GM23338 (cell line): ENCODE data around the gene CCDC137. TPM values are rescaled to one million over a fixed set of nuclear protein-coding genes. Genes with fewer than 3 reads are reported as not detected.

Source experiments
- ATAC-seq: fragments of 200-7000 bp; cut with Tn5 transposase; 3 replicates; pipeline ENCODE4 v1.9.1; 2020
- DNase-seq: peaks from one replicate; pipeline ENCODE4 v3.0.0-alpha.2; 2015; ENCODE audit warnings: low spot score
- H2AFZ ChIP-seq: fragments of 200-600 bp; sonication (generic); 2 replicates; pipeline ENCODE4 v1.8.0; 2016; ENCODE audit warnings: antibody characterized with exemption, mild to moderate bottlenecking, moderate library complexity
- H3F3A ChIP-seq: fragments of 200-600 bp; sonication (generic); replicated peaks from 2 replicates; pipeline ENCODE4 v1.8.0; 2017; ENCODE audit warnings: antibody characterized with exemption, mixed run types, low read depth
- H3K27ac ChIP-seq: fragments of 200-600 bp; sonication (generic); 2 replicates; pipeline ENCODE4 v1.6.1; 2016; ENCODE audit warnings: low read depth
- H3K27me3 ChIP-seq: fragments of 200-600 bp; sonication (generic); 2 replicates; pipeline ENCODE4 v1.8.0; 2016; ENCODE audit warnings: mild to moderate bottlenecking, mixed run types, moderate library complexity; ENCODE audit not compliant: insufficient read depth
- H3K36me3 ChIP-seq: fragments of 200-600 bp; sonication (generic); 2 replicates; pipeline ENCODE4 v1.8.0; 2016; ENCODE audit warnings: mild to moderate bottlenecking; ENCODE audit not compliant: insufficient read depth
- H3K4me1 ChIP-seq: fragments of 200-600 bp; sonication (generic); 2 replicates; pipeline ENCODE4 v1.8.0; 2016; ENCODE audit warnings: mild to moderate bottlenecking, moderate library complexity; ENCODE audit not compliant: insufficient read depth
- H3K4me2 ChIP-seq: fragments of 200-600 bp; sonication (generic); 2 replicates; pipeline ENCODE4 v1.7.1; 2017; ENCODE audit warnings: mixed run types
- H3K4me3 ChIP-seq: fragments of 200-600 bp; sonication (generic); 2 replicates; pipeline ENCODE4 v1.6.1; 2016; ENCODE audit warnings: mixed run types
- H3K79me2 ChIP-seq: fragments of 200-600 bp; sonication (generic); replicated peaks from 2 replicates; pipeline ENCODE4 v1.8.0; 2017; ENCODE audit warnings: mild to moderate bottlenecking; ENCODE audit not compliant: insufficient read depth
- H3K9me2 ChIP-seq: fragments of 200-600 bp; sonication (generic); 2 replicates; pipeline ENCODE4 v1.8.0; 2017; ENCODE audit not compliant: insufficient read depth
- H4K20me1 ChIP-seq: fragments of 200-600 bp; sonication (generic); replicated peaks from 2 replicates; pipeline ENCODE4 v1.8.0; 2017; ENCODE audit warnings: mild to moderate bottlenecking; ENCODE audit not compliant: insufficient read depth
- H3K27ac Mint-ChIP-seq: 2 replicates; pipeline ENCODE4 v1.8.0; 2020; ENCODE audit warnings: inconsistent platforms, mild to moderate bottlenecking, moderate library complexity, mixed read lengths
- H3K27me3 Mint-ChIP-seq: 3 replicates; pipeline ENCODE4 v1.8.0; 2022; ENCODE audit warnings: low read depth, mild to moderate bottlenecking, moderate library complexity, mixed read lengths, inconsistent platforms; ENCODE audit not compliant: insufficient read depth, poor library complexity
- H3K36me3 Mint-ChIP-seq: 3 replicates; pipeline ENCODE4 v1.8.0; 2021; ENCODE audit warnings: low read depth, mild to moderate bottlenecking, inconsistent platforms, moderate library complexity, mixed read lengths
- H3K4me1 Mint-ChIP-seq: 3 replicates; pipeline ENCODE4 v1.8.0; 2020; ENCODE audit warnings: mild to moderate bottlenecking, inconsistent platforms, mixed read lengths
- H3K4me3 Mint-ChIP-seq: 3 replicates; pipeline ENCODE4 v1.8.0; 2021; ENCODE audit warnings: moderate library complexity, mild to moderate bottlenecking, inconsistent platforms, mixed read lengths
- H3K9me3 Mint-ChIP-seq: 3 replicates; pipeline ENCODE4 v1.8.0; 2020; ENCODE audit warnings: moderate library complexity, mild to moderate bottlenecking, inconsistent platforms, mixed read lengths
- CTCF ChIP-seq, 2 experiments: fragments of 200-600 bp in 1 of 2; sonication (generic) in 1 of 2; conservative IDR thresholded peaks; 2 replicates each; pipeline versions ENCODE4 v1.5.1 to v1.6.1; 2016 to 2017; ENCODE audit warnings: antibody characterized with exemption in 2 of 2, low read depth in 2 of 2, mild to moderate bottlenecking in 2 of 2, moderate library complexity in 1 of 2
- EZH2 ChIP-seq: fragments of 200-600 bp; sonication (generic); IDR thresholded peaks from one replicate; pipeline ENCODE4 v1.8.0; 2017; ENCODE audit warnings: antibody characterized with exemption, mild to moderate bottlenecking, low read depth; ENCODE audit not compliant: unreplicated experiment
- EZH2phosphoT487 ChIP-seq: fragments of 200-600 bp; sonication (generic); IDR thresholded peaks from one replicate; pipeline ENCODE4 v1.8.1; 2018; ENCODE audit warnings: antibody characterized with exemption; ENCODE audit not compliant: unreplicated experiment
- JUNB ChIP-seq: IDR thresholded peaks from one replicate; pipeline ENCODE4 v1.6.1; 2016; ENCODE audit warnings: antibody characterized with exemption; ENCODE audit not compliant: unreplicated experiment
- NANOG ChIP-seq: IDR thresholded peaks from 2 replicates; pipeline ENCODE4 v1.6.1; 2016; ENCODE audit warnings: antibody characterized with exemption, borderline replicate concordance
- POLR2AphosphoS5 ChIP-seq: IDR thresholded peaks from 2 replicates; pipeline ENCODE4 v1.6.1; 2016; ENCODE audit warnings: antibody characterized with exemption, low read depth
- REST ChIP-seq: IDR thresholded peaks from one replicate; pipeline ENCODE4 v1.6.1; 2018; ENCODE audit warnings: antibody characterized with exemption; ENCODE audit not compliant: unreplicated experiment
- STAT1 ChIP-seq: IDR thresholded peaks from one replicate; pipeline ENCODE4 v1.6.1; 2016; ENCODE audit warnings: antibody characterized with exemption; ENCODE audit not compliant: unreplicated experiment
- ZNF114 ChIP-seq: fragments of 250-450 bp; sonication (Bioruptor Pico); IDR thresholded peaks from 2 replicates; pipeline ENCODE4 v1.5.0; 2020; ENCODE audit warnings: mild to moderate bottlenecking, moderate library complexity
- ZNF331 ChIP-seq: fragments of 250-450 bp; sonication (Bioruptor Pico); IDR thresholded peaks from 2 replicates; pipeline ENCODE4 v1.5.0; 2020; ENCODE audit warnings: low read depth, mild to moderate bottlenecking, moderate library complexity
- ZNF462 ChIP-seq: fragments of 250-450 bp; sonication (Bioruptor Pico); IDR thresholded peaks from 2 replicates; pipeline ENCODE4 v1.5.0; 2020; ENCODE audit warnings: mild to moderate bottlenecking, moderate library complexity
- polyA plus RNA-seq: library from polyadenylated mRNA; unstranded; fragments of >200 nt; fragmentation: Nextera tagmentation; extraction: Ambion mirVana; gene quantifications from 2 replicates; pipeline ENCODE4 v1.2.1, GENCODE V29; 2016
- total RNA-seq: library from RNA; depleted of rRNA; stranded (reverse); fragments of >200 nt; shearing (Covaris generic); gene quantifications from 2 replicates; pipeline ENCODE4 v1.2.3, GENCODE V29; 2014
- TF ChIP-seq, protein P1 (sequence below): IDR thresholded peaks from 2 replicates; pipeline ENCODE4 v1.6.1; 2016; ENCODE audit warnings: antibody characterized with exemption

Gene CCDC137
- total and polyA plus RNA-seq, 2 experiments from 2014 or later, result 26.1 to 73.4 TPM

DNA sequence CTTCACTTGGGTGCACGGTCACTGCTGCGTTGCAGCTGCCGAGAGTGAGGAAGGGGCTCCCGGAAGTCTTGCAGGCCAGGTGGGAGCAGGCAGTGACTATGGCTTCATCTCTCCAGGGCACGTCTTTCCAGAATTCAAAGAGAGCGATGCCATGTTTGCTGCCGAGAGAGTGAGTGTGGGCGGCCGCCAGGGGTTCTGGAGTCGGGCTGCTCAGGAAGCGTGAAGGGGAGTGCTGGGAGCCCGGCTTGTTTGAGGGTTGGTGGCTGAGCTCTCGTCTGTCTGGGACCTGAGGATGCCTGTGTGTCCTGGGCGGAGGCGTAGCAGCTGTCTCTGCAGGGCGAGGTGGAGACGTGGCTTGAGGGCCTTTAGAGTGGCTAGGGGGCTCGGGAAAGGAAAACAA lies 23.5 kb downstream of the CCDC137 start (continued):
- TF ChIP-seq REST, result no peak
- TF ChIP-seq ZNF114, result no peak
- TF ChIP-seq EZH2, result no peak
- TF ChIP-seq STAT1, result no peak
- TF ChIP-seq EZH2phosphoT487, result no peak
- TF ChIP-seq, protein P1, sequence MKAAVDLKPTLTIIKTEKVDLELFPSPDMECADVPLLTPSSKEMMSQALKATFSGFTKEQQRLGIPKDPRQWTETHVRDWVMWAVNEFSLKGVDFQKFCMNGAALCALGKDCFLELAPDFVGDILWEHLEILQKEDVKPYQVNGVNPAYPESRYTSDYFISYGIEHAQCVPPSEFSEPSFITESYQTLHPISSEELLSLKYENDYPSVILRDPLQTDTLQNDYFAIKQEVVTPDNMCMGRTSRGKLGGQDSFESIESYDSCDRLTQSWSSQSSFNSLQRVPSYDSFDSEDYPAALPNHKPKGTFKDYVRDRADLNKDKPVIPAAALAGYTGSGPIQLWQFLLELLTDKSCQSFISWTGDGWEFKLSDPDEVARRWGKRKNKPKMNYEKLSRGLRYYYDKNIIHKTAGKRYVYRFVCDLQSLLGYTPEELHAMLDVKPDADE, result no peak
- TF ChIP-seq NANOG, result no peak
- TF ChIP-seq POLR2AphosphoS5, result no peak
- no peak for TF ChIP-seq CTCF (conservative IDR thresholded peaks at IDR 0.05; ENCODE audit: low read depth in 2 of 2)
- TF ChIP-seq JUNB, result no peak
- TF ChIP-seq ZNF331 (CRISPR knock-in tag), result no peak

DNA sequence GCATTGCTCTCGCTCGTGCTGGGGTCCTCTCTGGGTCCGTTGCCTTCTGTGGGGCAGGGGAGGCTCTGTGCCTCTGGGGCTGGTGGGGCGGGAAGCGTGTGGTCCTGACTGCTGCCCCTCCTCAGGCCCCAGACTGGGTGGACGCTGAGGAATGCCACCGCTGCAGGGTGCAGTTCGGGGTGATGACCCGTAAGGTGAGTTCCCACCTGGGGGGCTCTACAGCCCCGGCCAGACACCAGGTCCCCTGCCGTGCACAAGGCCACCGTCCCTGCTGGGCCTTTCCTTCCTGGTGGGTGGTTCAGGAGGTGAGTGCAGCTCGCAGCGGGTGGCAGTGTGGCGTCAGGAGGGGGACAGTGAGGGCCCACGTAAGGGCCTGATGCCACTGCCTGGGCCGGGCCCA lies 24.0 kb downstream of the CCDC137 start:
- Mint-ChIP-seq H3K4me3 (no peak overlapping the region), H3K27me3 (peaks cover 8% of the 10 kb centered on the region), H3K36me3 (peaks cover 51% of the 10 kb centered on the region), H3K9me3 (no peaks in the 10 kb centered on the region; the same call in 2 of the 3 replicates), H3K27ac (no peak overlapping the region), H3K4me1 (no peaks in the 10 kb centered on the region; the same call in 2 of the 3 replicates)
- Histone ChIP-seq H4K20me1 (peaks cover 4% of the 10 kb centered on the region; the same call in 1 of the 2 replicates), H3K36me3 (no peaks in the 10 kb centered on the region), H3F3A (peaks cover 2% of the 10 kb centered on the region), H3K27me3 (no peaks in the 10 kb centered on the region), H3K4me2 (no peak overlapping the region), H3K4me3 (no peak overlapping the region), H3K4me1 (no peaks in the 10 kb centered on the region), H3K79me2 (peaks cover 7% of the 10 kb centered on the region), H2AFZ (no peak overlapping the region), H3K9me2 (no peaks in the 10 kb centered on the region), H3K27ac (no peak overlapping the region)
- ATAC-seq (no peak), DNase-seq (no peak)
- TF ChIP-seq EZH2phosphoT487, result no peak
- TF ChIP-seq POLR2AphosphoS5, result no peak
- no peak for TF ChIP-seq NANOG
- no peak for TF ChIP-seq ZNF462
- no peak for TF ChIP-seq ZNF331 (CRISPR knock-in tag)
